Adrenal gland (tissue), 5 donors: ENCODE measurements around the gene AKIP1.

Experiments used
- POLR2A ChIP-seq, 2 donors: fragments of 450-650 bp; IDR thresholded peaks; one replicate each; pipeline ENCODE4 v1.6.1; 2017; ENCODE audit warnings: antibody characterized with exemption in 2 of 2, mild to moderate bottlenecking in 2 of 2, moderate library complexity in 1 of 2
- TF ChIP-seq, protein P1 (sequence below), 6 experiments: fragments of 450-650 bp in 4 of 6; fragments of 200-600 bp in 2 of 6; sonication (generic) in 1 of 6; IDR thresholded peaks; 1 replicate in 5 of 6; 2 replicates in 1 of 6; pipeline versions ENCODE4 v1.5.1 to v1.8.0; 2016 to 2021; ENCODE audit warnings: antibody characterized with exemption in 6 of 6, mild to moderate bottlenecking in 2 of 6, moderate library complexity in 1 of 6
- donor health status: DM: no; HTN: no; CAD: no.

DNA sequence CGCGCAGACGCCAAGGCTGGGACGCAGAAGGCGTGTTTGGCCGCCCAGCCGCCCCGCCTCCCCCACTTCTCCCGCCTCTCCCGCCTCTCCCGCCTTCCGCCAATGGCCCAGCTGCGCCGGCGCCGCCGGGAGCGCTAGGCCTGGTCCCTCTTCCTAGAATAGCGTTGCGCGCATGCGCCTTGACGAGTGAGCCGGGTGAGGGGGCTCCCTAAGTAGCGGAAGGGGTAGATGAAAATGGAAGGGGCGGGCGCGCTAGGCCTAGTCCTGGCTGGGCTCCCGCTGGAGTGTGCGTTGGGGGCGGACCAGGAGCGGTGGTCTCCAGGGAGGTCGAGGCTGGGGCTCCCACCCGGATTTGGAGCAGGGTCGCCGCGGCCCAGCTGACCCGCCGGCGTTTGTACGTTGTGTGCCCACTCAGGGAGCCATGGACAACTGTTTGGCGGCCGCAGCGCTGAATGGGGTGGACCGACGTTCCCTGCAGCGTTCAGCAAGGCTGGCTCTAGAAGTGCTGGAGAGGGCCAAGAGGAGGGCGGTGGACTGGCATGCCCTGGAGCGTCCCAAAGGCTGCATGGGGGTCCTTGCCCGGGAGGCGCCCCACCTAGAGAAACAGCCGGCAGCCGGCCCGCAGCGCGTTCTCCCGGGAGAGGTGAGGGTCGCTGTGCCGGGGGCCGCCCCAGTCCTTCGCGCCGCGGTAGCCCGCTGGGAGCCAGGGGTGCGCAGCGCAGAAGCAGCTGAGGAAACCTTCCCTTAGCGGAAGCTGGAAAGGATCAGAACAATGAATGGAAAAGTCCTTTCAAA, at the start of gene AKIP1:
- TF ChIP-seq, protein P1, sequence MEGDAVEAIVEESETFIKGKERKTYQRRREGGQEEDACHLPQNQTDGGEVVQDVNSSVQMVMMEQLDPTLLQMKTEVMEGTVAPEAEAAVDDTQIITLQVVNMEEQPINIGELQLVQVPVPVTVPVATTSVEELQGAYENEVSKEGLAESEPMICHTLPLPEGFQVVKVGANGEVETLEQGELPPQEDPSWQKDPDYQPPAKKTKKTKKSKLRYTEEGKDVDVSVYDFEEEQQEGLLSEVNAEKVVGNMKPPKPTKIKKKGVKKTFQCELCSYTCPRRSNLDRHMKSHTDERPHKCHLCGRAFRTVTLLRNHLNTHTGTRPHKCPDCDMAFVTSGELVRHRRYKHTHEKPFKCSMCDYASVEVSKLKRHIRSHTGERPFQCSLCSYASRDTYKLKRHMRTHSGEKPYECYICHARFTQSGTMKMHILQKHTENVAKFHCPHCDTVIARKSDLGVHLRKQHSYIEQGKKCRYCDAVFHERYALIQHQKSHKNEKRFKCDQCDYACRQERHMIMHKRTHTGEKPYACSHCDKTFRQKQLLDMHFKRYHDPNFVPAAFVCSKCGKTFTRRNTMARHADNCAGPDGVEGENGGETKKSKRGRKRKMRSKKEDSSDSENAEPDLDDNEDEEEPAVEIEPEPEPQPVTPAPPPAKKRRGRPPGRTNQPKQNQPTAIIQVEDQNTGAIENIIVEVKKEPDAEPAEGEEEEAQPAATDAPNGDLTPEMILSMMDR (IDR thresholded peaks at IDR 0.05): no peak
- TF ChIP-seq POLR2A (IDR thresholded peaks at IDR 0.05): peak; percentile 29 to 68
